ENCODE data around the gene SNRPA. TPM values are rescaled to one million over a fixed set of nuclear protein-coding genes. Genes with fewer than 3 reads are reported as not detected.
"Not testable (repeated sequence)": the region's sequence is repeated elsewhere in the genome, so short reads cannot be mapped to it uniquely, and the experiment has no call there.

Gene SNRPA
- total and polyA plus RNA-seq, 9 donors = 48.9 to 83.9 (median 72.4) TPM

DNA sequence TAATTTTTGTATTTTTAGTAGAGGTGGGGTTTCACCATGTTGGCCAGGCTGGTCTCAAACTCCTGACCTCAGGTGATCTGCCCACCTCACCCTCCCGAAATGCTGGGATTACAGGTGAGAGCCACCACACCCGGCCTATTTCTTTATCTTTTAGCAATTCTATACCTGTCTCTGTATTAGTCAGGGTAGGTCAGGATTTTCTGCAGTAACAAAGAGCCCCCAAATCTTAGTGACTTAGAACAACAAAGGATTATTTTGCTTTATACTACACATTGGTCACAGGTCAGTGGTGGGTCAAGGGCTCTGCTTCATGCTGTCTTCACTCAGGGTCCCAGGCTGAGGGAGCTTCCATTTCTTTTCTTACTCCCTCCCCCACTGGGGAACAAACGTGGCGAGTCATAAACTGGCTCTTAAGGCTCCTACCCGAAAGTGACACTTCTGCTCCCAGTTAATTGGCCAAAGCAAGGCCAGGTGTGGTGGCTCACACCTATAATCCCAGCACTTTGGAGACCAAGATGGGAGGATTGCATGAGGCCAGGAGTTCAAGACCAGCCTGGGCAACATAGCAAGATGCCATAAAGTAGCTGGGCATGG is 27.2 kb upstream of the SNRPA start:
- WGBS, 3 donors = 92 to 94% (median 93%) methylated on average over 5 of the region's 5 CpGs
- Histone ChIP-seq H3K27ac (no peak overlapping the region), H3K4me3 (no peak overlapping the region), H3K9me3 (no peaks in the 10 kb centered on the region), H3K36me3 (no peaks in the 10 kb centered on the region), H3K27me3 (no peaks in the 10 kb centered on the region), H3K4me1 (ENCODE audit: insufficient read depth) (peaks cover 9% of the 10 kb centered on the region)
- intact Hi-C loops (cut with DNase I) = no loop called here
- no peak for TF ChIP-seq EP300 (IDR thresholded peaks at IDR 0.05)
- TF ChIP-seq, protein P1, sequence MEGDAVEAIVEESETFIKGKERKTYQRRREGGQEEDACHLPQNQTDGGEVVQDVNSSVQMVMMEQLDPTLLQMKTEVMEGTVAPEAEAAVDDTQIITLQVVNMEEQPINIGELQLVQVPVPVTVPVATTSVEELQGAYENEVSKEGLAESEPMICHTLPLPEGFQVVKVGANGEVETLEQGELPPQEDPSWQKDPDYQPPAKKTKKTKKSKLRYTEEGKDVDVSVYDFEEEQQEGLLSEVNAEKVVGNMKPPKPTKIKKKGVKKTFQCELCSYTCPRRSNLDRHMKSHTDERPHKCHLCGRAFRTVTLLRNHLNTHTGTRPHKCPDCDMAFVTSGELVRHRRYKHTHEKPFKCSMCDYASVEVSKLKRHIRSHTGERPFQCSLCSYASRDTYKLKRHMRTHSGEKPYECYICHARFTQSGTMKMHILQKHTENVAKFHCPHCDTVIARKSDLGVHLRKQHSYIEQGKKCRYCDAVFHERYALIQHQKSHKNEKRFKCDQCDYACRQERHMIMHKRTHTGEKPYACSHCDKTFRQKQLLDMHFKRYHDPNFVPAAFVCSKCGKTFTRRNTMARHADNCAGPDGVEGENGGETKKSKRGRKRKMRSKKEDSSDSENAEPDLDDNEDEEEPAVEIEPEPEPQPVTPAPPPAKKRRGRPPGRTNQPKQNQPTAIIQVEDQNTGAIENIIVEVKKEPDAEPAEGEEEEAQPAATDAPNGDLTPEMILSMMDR (IDR thresholded peaks at IDR 0.05) = no peak
- TF ChIP-seq POLR2A (IDR thresholded peaks at IDR 0.05) = no peak
- DNase-seq = no peak

- intact Hi-C loops (cut with DNase I) = no loop called here
- TF ChIP-seq POLR2A (IDR thresholded peaks at IDR 0.05) (no peak), EP300 (IDR thresholded peaks at IDR 0.05) (no peak)
- TF ChIP-seq, protein P1 (IDR thresholded peaks at IDR 0.05) = no peak
- Histone ChIP-seq H3K27ac (no peak overlapping the region), H3K4me1 (ENCODE audit: insufficient read depth) (peaks cover 6% of the 10 kb centered on the region), H3K36me3 (no peaks in the 10 kb centered on the region), H3K9me3 (no peaks in the 10 kb centered on the region), H3K4me3 (no peak overlapping the region), H3K27me3 (no peaks in the 10 kb centered on the region)
- WGBS, 3 donors = 91 to 92% (median 91%) methylated on average over 4 of the region's 4 CpGs
- no peak for DNase-seq
Observed at GRCh38 chr19:40724315-40724714, 26.7 kb upstream of the SNRPA start.

GRCh38 chr19:40724855-40725254 is 26.1 kb upstream of the SNRPA start:
- intact Hi-C loops (cut with DNase I) = no loop called here
- TF ChIP-seq POLR2A (IDR thresholded peaks at IDR 0.05) (no peak), EP300 (IDR thresholded peaks at IDR 0.05) (no peak)
- TF ChIP-seq, protein P1 (IDR thresholded peaks at IDR 0.05) = no peak
- no peaks in the 10 kb centered on the region for H3K27me3 ChIP-seq
- DNase-seq = no peak
- no peaks in the 10 kb centered on the region for H3K9me3 ChIP-seq
- no peak overlapping the region for H3K27ac ChIP-seq
- H3K4me1 ChIP-seq (ENCODE audit: insufficient read depth) = peaks cover 3% of the 10 kb centered on the region
- WGBS, 3 donors = 93 to 95% (median 94%) methylated on average over 3 of the region's 3 CpGs
- no peaks in the 10 kb centered on the region for H3K36me3 ChIP-seq
- no peak overlapping the region for H3K4me3 ChIP-seq

- Histone ChIP-seq H3K36me3 (no peaks in the 10 kb centered on the region), H3K4me3 (no peak overlapping the region), H3K27ac (no peak overlapping the region), H3K27me3 (no peaks in the 10 kb centered on the region), H3K9me3 (no peaks in the 10 kb centered on the region), H3K4me1 (ENCODE audit: insufficient read depth) (no peaks in the 10 kb centered on the region)
- no peak for DNase-seq
- WGBS, 3 donors = 96 to 98% (median 98%) methylated on average over 4 of the region's 4 CpGs
- intact Hi-C loops (cut with DNase I) = no loop called here
- TF ChIP-seq POLR2A (IDR thresholded peaks at IDR 0.05) (no peak), EP300 (IDR thresholded peaks at IDR 0.05) (no peak)
- TF ChIP-seq, protein P1 (IDR thresholded peaks at IDR 0.05) = no peak
Observed at GRCh38 chr19:40726279-40726678, 24.7 kb upstream of the SNRPA start.

- H3K4me3 ChIP-seq; H3K9me3 ChIP-seq; H3K27me3 ChIP-seq; H3K36me3 ChIP-seq; intact Hi-C loops (cut with DNase I); DNase-seq; H3K27ac ChIP-seq; H3K4me1 ChIP-seq (ENCODE audit: insufficient read depth): not testable (repeated sequence)
- 92 to 99% (median 93%) methylated on average over 5 of the region's 5 CpGs for WGBS, 3 donors
Observed at GRCh38 chr19:40730065-40730464, 20.9 kb upstream of the SNRPA start.

GRCh38 chr19:40732304-40732703 is 18.7 kb upstream of the SNRPA start:
- H3K4me1 ChIP-seq (ENCODE audit: insufficient read depth); DNase-seq: not testable (repeated sequence)
- 92 to 95% (median 94%) methylated on average over 16 of the region's 16 CpGs for WGBS, 3 donors

More at GRCh38 chr19:40732304-40732703, 18.7 kb upstream of the SNRPA start:
- H3K27me3 ChIP-seq; intact Hi-C loops (cut with DNase I); H3K4me3 ChIP-seq; H3K9me3 ChIP-seq; H3K27ac ChIP-seq; H3K36me3 ChIP-seq: not testable (repeated sequence)

Data from ovary (tissue), 9 donors.